ENCODE measurements around the gene LRRC8D.
"Not testable (repeated sequence)": the region's sequence is repeated elsewhere in the genome, so short reads cannot be mapped to it uniquely, and the experiment has no call there.

Gene LRRC8D

GRCh38 chr1:89820422-89821321 lies at the start of gene LRRC8D:
TSS of gene LRRC8D (plus strand) at chr1:89821032. CDS start at chr1:89933069, 112,037 bp downstream.
- H3K4me3 ChIP-seq (ENCODE audit: low read depth, low read length) = peak within 1 kb of the TSS; percentile 72
- TF ChIP-seq CTCF (IDR thresholded peaks at IDR 0.05; ENCODE audit: low read depth, low read length) = no peak

- no peak for TF ChIP-seq CTCF (IDR thresholded peaks at IDR 0.05; ENCODE audit: low read depth, low read length)
- no peak overlapping the region for H3K4me3 ChIP-seq (ENCODE audit: low read depth, low read length)
These were observed 48.8 kb upstream of the LRRC8D start for GRCh38 chr1:89771991-89772560.

DNA sequence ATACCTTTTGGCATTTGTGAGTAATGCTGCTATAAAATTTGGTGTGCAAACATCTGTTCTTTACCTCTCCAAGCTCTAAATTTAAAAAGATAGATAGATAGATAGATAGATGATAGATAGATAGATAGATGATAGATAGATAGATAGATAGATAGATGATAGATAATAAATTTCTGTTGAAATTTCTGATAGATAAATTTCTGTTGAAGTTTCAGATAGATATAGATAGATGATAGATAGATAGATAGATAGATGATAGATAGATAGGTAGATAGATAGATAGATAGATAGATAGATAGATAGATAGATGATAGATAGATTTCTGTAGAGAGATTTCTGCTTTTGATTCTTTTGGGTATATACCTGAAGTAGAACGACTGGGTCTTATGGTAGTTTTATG lies 44.7 kb upstream of the LRRC8D start:
- not testable (repeated sequence) for H3K4me3 ChIP-seq (ENCODE audit: low read depth, low read length)

GRCh38 chr1:89777271-89777670 lies 43.6 kb upstream of the LRRC8D start:
- H3K4me3 ChIP-seq (ENCODE audit: low read depth, low read length) = not testable (repeated sequence)

GRCh38 chr1:89779151-89779940 lies 41.5 kb upstream of the LRRC8D start:
- no peak overlapping the region for H3K4me3 ChIP-seq (ENCODE audit: low read depth, low read length)
- TF ChIP-seq CTCF (IDR thresholded peaks at IDR 0.05; ENCODE audit: low read depth, low read length) = no peak

DNA sequence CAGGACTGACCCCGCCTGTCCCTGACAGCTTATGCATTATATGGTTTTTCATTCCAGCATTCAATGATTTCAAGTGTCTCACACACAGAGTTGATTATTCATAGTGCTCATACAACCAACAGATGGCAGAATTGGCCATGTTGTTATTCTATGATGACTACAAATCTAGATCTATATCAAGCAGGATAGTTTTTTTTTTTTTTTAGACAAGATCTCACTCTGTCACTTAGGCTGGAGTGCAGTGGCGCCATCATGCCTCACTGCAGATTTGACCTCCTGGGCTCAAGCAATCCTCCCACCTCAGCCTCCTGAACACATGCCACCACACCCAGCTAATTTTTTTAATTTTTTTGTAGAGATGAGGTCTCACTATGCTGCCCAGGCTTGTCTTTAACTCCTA lies 40.1 kb upstream of the LRRC8D start:
- TF ChIP-seq CTCF (IDR thresholded peaks at IDR 0.05; ENCODE audit: low read depth, low read length) = no peak; the same call in 1 of the 2 replicates
- no peak overlapping the region for H3K4me3 ChIP-seq (ENCODE audit: low read depth, low read length)

- no peak for TF ChIP-seq CTCF (IDR thresholded peaks at IDR 0.05; ENCODE audit: low read depth, low read length)
- no peak overlapping the region for H3K4me3 ChIP-seq (ENCODE audit: low read depth, low read length)
These were observed 39.2 kb upstream of the LRRC8D start for GRCh38 chr1:89781494-89782126.
